ENCODE data around the gene CXCR3.
"Not testable (repeated sequence)": the region's sequence is repeated elsewhere in the genome, so short reads cannot be mapped to it uniquely, and the experiment has no call there.

CXCR3 gene

DNA sequence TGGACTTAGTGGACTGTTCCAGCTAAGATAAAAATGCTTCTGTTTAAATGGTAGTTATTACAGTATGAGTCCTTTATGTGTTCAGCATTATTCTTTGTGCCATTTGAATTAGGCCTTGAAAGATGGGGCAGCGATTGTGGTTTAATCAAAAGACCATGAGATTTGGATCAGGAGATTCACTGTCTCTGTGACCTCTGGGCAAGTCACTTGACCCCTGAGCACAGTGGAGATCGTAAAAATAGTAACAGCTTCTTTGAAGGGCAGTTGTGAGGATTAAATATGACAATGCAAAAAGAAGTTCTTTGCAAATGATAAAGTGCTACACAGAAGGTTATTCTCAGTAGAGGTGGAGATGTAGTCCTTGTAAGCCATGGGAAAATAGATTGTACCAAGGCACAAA lies 10.8 kb downstream of the CXCR3 start:
- DNase-seq = no peak

DNA sequence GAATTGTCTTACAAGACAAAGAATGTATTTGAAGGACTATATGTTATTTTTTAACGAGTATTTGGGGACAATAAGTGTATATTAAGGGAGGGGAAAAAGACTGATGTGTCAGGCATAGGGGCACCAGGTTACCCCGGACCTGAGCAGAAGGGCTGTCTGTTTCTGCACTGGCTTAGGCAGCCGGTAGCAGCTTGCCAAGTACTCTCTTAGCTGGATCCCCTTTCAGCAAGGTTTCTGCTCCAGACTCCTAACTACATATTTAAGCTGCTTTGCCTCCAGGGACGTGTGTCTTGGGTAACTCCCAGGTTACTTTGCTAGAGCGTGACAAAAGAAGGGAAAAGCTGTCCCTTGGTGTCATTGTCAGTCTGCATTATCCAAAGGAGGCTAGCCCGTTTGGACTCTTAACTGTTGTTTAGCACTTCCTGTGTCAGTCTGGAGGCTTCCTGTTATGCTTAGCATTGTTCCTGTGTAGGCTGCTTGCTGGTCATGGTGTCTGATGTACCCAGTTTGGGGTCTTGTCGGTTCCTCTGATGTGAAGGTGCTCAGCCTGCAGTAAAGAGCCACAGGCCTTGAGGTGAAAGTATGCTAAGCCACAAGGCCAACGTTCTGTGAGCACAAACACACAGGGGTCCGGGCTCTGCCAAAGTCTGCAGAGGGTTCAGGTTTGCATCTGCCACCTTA lies 11.6 kb downstream of the CXCR3 start:
- no peak for DNase-seq

DNA sequence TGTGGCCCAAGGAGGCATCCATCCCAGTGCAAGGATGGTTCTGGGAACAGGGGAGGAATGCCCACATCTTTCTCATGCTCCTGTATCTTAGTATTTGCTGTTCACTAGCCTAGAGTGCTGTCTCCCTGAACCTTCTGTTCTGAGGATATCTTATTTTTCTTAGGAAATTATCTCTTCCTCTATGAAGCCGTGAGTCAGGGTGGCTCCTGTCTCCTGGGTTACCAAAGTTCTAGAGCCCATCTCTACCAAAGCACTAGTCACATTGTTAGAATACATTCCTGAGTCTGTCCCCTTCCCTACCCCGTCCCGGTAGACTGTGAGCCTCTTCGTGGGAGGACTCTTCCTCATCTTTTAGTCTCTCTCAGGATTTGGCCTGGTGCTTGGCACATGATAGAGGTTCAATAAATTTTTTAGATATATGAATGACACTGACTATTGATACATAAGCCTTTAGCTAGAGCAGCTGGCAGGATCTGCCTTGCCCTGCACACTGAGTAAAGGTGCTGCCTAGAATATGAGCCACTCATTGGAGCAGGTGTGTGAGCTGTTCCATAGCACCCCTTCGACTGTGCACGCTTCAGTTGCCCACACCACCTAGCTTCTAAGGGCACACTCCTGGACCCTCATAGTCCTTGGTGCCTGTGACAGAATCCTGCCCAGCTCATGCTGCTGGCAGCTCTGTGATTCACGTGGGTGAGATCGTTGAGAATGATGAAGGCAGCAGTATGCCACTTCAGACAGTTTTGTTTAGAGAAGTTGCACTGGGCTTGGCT lies 13.3 kb downstream of the CXCR3 start:
- no peak for DNase-seq

DNA sequence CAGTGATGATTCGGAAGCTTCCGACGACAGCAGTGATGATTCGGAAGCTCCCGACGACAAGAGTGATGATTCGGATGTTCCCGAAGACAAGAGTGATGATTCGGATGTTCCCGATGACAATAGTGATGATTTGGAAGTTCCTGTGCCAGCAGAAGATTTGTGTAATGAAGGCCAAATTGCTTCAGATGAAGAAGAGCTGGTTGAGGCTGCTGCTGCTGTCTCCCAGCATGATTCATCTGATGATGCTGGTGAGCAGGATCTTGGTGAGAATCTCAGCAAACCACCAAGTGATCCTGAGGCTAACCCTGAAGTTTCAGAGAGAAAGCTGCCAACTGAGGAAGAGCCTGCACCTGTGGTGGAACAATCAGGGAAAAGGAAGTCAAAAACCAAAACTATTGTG lies 14.2 kb downstream of the CXCR3 start:
- no peak for DNase-seq

DNA sequence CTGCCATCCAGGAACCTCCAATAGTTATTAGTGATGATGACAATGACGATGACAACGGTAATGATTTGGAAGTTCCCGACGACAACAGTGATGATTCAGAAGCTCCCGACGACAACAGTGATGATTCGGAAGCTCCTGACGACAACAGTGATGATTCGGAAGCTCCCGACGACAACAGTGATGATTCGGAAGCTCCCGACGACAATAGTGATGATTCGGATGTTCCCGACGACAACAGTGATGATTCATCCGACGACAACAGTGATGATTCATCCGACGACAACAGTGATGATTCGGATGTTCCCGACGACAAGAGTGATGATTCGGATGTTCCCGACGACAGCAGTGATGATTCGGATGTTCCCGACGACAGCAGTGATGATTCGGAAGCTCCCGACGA lies 14.7 kb downstream of the CXCR3 start:
- no peak for DNase-seq

DNA sequence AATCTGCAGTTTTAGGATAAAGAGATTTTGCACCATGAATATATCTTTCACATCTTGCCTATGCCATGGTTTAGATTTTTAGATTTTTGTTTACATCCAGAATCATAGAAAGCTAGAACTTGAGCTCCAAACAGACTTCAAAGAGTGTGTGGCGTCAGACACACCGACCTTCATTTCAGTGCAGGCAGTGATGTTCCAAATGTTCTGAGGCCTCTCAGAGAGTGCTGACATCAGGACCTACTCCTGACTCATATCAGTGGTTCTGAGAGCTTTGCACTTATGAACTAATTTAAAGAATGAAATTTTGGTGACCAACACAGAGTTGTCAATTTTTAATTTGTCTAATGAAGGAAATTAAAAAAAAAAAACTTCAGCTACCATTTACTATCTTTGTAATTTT lies 18.3 kb downstream of the CXCR3 start:
- no peak for DNase-seq

DNA sequence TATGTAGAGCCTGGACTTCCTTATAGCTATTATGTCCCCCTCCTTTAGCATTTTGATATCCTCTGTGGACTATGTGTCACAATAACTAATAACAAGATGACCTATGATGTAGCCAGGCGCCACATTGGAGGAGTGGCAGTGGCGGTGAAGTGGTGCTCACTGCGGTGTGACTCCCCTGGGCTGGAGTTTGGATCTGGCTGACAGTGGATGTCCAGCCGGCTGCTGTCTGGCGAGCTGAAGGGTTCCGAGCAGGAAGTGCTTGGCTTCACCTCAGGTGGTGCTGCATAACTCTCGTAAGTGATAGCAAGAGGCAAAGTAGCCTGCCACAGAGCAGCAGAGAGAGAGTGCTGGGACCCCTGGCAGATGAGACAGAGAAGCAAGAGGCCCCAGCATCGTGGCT lies 25.1 kb downstream of the CXCR3 start:
- not testable (repeated sequence) for DNase-seq

DNA sequence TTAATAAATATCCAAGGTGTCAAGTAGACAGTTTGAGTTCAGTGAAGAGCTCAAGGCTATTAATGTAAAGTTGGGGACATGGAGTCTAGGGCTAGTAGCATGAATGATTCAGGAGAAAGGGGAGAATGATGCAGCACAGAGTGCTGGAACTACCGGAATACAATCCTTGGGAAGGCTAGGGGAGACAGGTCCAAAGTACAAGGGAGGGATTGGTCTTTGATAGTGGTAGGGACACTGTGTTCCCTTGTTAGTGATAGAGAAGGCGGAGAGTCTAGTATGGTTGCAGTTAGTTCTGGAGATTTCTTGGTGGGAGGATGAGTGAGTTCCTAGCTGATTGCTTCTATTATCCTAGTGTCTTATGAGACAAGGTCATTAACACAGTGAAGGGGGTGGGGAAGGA lies 31.4 kb downstream of the CXCR3 start:
- no peak for DNase-seq

DNA sequence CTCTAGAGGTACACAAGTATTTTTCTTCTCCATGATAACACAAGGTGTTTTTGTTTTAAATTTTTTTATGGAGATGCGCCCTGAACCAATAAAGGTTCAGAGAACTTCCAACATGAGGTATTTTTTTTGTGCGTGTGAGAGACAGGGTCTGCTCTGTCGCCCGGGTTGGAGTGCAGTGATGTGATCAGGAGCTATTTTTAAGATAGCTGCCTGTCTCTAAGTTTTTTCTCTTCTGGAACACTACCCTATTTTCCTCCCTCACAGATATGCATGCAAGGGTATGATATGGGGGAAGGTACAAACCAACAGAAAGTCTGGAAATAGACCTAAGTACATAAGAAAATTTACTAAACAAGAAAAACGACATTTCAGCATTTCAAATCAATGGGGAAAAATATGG lies 37.1 kb downstream of the CXCR3 start:
- DNase-seq = no peak

DNA sequence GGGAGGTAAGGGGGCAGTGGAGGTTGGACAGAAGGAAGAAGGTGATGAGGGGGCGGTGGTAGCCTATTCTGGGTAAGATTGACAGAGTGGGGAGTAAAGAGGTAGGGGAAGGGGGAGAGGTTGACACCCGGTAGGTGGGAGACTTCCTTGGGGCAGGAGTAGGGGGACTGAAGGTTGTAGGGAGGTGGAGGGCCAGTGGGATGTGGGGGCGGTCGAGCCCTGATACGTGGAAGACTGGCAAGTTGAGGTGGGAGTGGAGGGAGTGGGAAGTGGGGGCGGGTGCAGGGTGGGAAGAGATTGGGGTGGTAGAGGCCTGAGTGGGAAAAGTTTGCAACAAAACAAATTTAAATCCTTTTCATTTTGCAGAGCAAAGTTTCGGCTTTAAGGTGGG lies 38.3 kb downstream of the CXCR3 start:
- DNase-seq = no peak

DNA sequence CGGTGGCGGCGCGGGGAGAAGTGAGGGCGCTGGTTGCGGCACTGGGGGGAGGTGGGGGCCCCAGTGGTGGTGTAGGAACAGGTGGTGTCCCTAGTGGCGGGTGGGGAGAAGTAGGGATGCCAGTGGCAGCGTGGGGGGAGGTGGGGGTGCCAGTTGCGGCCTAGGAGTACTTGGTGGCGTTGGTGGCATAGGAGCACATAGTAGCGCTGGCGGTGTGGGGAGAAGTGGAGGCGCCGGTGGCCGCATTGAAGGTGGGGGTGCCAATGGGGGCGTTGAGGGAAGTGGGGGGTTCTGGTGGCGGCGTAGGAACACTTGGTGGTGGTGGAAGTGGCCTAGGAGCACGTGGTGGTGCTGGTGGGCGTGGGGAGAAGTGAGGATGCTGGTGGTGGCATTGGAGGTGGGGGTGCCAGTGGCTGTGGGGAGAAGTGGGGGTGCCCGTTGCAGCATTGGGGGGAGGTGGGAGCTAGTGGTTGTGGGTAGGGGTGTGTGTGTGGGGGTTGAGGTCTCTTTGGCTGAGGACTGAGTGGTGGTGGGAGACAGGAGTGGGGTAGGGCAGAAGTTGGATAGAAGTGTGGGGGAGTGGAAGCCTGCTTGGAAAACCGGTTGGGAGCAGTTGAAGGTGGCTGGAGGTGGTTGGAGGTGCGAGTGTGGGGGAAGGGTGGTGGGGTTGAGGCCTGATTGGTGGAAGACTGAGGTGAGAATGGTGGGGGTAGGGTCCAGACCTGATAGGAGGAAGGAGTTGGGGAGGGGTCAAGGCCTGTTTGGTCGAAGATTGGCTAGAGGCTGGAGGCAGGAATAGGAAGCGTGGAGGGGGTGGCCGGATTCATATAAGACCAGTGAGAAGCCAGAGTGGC lies 38.9 kb downstream of the CXCR3 start:
- no peak for DNase-seq

DNA sequence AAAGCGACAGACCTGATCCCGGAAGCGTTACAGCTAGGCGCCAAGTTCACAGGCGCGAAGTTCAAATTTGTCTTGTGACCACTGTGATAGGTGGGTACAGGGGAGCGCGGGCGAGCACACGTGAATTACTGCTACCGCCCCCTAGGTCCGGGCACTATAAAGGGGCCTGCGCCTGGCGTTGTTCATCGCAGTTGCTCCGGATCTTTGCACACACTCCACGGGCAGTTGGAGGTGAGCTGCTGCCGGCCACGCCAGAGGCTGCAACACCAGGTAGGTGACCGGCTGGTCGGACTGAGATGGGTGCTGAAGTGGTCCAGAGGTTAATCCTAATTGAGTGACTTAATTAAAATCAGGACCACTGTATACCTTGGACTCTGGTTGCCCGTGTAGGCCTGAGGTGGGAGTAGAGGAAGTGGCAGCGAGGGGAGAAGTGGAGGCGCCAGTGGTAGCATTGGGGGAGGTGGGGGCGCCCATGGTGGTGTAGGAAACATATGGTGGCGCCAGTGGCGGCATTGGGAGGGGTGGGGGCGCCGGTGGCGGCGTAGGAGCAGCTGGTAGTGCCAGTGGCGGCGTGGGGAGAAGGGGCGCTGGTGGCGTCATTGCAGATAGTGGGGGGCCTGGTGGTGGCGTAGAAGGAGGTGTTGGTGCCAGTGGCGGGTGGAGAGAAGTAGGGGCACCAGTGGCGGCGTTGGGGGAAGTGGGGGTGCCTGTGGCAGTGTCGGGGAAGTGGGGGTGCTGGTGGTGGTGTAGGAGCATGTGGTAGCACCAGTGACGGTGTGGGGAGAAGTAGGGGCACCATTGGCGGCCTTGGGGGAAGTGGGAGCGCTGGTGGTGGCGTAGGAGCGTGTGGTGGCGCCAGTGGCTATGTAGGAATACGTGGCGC lies 39.8 kb downstream of the CXCR3 start, which contains the start of gene GCNA:
TSS of gene GCNA (plus strand) at position 185 of the 883 bp plus-strand sequence. CDS start 2,385 bp downstream, outside the sequence.
- no peak for DNase-seq

DNA sequence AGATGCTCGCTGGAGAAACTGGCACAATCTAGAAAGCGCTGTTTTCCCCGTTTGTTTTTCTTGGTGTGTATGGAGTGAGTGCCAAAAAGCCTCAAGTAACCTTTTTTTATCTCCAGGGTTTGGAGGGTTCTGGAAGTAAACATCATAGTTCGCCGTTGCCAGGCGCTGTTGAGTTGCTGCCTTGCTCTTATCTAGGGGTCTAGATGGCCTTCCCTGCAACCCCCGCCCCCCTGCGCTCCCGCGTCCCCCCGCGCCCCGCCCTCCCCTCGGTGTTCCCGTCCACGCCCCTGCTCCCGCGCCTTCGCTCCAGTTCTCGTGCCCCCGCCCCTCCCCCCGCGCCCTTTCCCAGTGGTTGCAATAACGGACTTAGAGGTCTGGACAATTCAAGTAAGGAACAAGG lies 40.6 kb downstream of the CXCR3 start:
- DNase-seq = no peak

DNA sequence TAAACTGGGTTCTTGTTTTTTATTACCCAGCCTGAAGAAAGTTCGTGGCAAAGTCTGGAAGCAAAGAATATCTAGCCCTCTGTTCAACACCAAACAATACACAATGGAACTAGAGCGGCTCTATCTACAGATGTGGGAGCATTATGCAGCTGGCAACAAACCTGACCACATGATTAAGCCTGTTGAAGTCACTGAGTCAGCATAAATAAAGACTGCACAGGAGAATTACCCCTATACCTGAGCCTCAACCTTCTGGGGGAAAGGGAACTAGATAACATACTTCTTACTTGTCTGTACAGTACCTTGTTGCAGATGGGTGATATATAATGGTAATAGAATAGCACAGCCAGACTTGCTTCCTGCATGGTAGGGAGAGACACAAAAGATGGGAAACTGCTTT lies 44.7 kb downstream of the CXCR3 start:
- DNase-seq = no peak

DNA sequence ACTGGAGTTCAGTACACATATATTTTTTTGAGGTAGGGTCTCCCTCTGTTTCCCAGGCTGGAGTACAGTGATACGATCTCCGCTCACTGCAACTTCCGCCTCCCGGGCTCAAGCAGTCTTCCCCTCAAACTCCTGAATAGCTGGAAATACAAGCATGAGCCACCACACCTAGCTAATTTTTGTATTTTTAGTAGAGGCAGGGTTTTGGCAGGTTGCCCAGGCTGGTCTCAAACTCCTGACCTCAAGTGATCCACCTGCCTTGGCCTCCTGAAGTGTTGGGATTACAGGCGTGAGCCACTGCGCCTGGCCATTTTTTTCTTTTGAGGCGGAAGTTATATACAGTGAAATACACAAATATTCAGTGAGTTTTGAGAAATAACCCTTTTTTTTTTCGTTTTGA lies 46.9 kb downstream of the CXCR3 start:
- DNase-seq = not testable (repeated sequence)

Measured in islet precursor cell (in vitro differentiated cells).